ENCODE results near the gene PTPRR.

PTPRR gene

GRCh38 chr12:70936203-70936813 lies 15.8 kb upstream of the PTPRR start:
- no peaks in the 10 kb centered on the region for H3K9me3 ChIP-seq (replicated peaks; ENCODE audit: low read length)
- no peak overlapping the region for H3K9ac ChIP-seq (ENCODE audit: low read depth, low read length)
- H3K4me2 ChIP-seq (ENCODE audit: low read length), result no peak overlapping the region
- no peaks in the 10 kb centered on the region for H3K27me3 ChIP-seq (ENCODE audit: control insufficient read depth, insufficient read depth, low read length)
- H3K4me3 ChIP-seq (ENCODE audit: low read length), result no peak overlapping the region
- H3K36me3 ChIP-seq (ENCODE audit: insufficient read depth, low read length), result no peaks in the 10 kb centered on the region
- H3K4me1 ChIP-seq (ENCODE audit: control insufficient read depth, insufficient read depth, low read length), result no peaks in the 10 kb centered on the region

GRCh38 chr12:70933133-70933532 lies 12.6 kb upstream of the PTPRR start:
- no peak overlapping the region for H3K4me2 ChIP-seq (ENCODE audit: low read length)
- H3K27me3 ChIP-seq (ENCODE audit: control insufficient read depth, insufficient read depth, low read length), result no peaks in the 10 kb centered on the region
- no peaks in the 10 kb centered on the region for H3K9me3 ChIP-seq (replicated peaks; ENCODE audit: low read length)
- H3K9ac ChIP-seq (ENCODE audit: low read depth, low read length), result no peak overlapping the region
- no peak overlapping the region for H3K4me3 ChIP-seq (ENCODE audit: low read length)
- H3K36me3 ChIP-seq (ENCODE audit: insufficient read depth, low read length), result no peaks in the 10 kb centered on the region
- H3K4me1 ChIP-seq (ENCODE audit: control insufficient read depth, insufficient read depth, low read length), result no peaks in the 10 kb centered on the region

- H3K4me2 ChIP-seq (ENCODE audit: low read length), result no peak overlapping the region
- no peak overlapping the region for H3K9ac ChIP-seq (ENCODE audit: low read depth, low read length)
- no peaks in the 10 kb centered on the region for H3K9me3 ChIP-seq (replicated peaks; ENCODE audit: low read length)
- no peak overlapping the region for H3K4me3 ChIP-seq (ENCODE audit: low read length)
- no peaks in the 10 kb centered on the region for H3K4me1 ChIP-seq (ENCODE audit: control insufficient read depth, insufficient read depth, low read length)
- H3K27me3 ChIP-seq (ENCODE audit: control insufficient read depth, insufficient read depth, low read length), result no peaks in the 10 kb centered on the region
- no peaks in the 10 kb centered on the region for H3K36me3 ChIP-seq (ENCODE audit: insufficient read depth, low read length)
Observed at GRCh38 chr12:70929029-70929428, 8.5 kb upstream of the PTPRR start.

GRCh38 chr12:70928071-70928470 lies 7.5 kb upstream of the PTPRR start:
- Histone ChIP-seq H3K27me3 (ENCODE audit: control insufficient read depth, insufficient read depth, low read length) (no peaks in the 10 kb centered on the region), H3K4me3 (ENCODE audit: low read length) (no peak overlapping the region), H3K4me1 (ENCODE audit: control insufficient read depth, insufficient read depth, low read length) (no peaks in the 10 kb centered on the region), H3K36me3 (ENCODE audit: insufficient read depth, low read length) (no peaks in the 10 kb centered on the region), H3K9ac (ENCODE audit: low read depth, low read length) (no peak overlapping the region), H3K4me2 (ENCODE audit: low read length) (no peak overlapping the region), H3K9me3 (replicated peaks; ENCODE audit: low read length) (no peaks in the 10 kb centered on the region)

- Histone ChIP-seq H3K9ac (ENCODE audit: low read depth, low read length) (no peak overlapping the region), H3K4me1 (ENCODE audit: control insufficient read depth, insufficient read depth, low read length) (no peaks in the 10 kb centered on the region)
Observed at GRCh38 chr12:70927356-70927755, 6.8 kb upstream of the PTPRR start.

GRCh38 chr12:70925539-70925938 lies 5.0 kb upstream of the PTPRR start:
- Histone ChIP-seq H3K27me3 (ENCODE audit: control insufficient read depth, insufficient read depth, low read length) (peaks cover 14% of the 10 kb centered on the region), H3K4me1 (ENCODE audit: control insufficient read depth, insufficient read depth, low read length) (no peaks in the 10 kb centered on the region), H3K9me3 (replicated peaks; ENCODE audit: low read length) (no peaks in the 10 kb centered on the region), H3K4me2 (ENCODE audit: low read length) (no peak overlapping the region), H3K4me3 (ENCODE audit: low read length) (no peak overlapping the region), H3K9ac (ENCODE audit: low read depth, low read length) (no peak overlapping the region), H3K36me3 (ENCODE audit: insufficient read depth, low read length) (no peaks in the 10 kb centered on the region)

More at GRCh38 chr12:70927356-70927755, 6.8 kb upstream of the PTPRR start:
- Histone ChIP-seq H3K27me3 (ENCODE audit: control insufficient read depth, insufficient read depth, low read length) (no peaks in the 10 kb centered on the region), H3K9me3 (replicated peaks; ENCODE audit: low read length) (no peaks in the 10 kb centered on the region), H3K4me3 (ENCODE audit: low read length) (no peak overlapping the region), H3K36me3 (ENCODE audit: insufficient read depth, low read length) (no peaks in the 10 kb centered on the region), H3K4me2 (ENCODE audit: low read length) (no peak overlapping the region)

- no peaks in the 10 kb centered on the region for H3K9me3 ChIP-seq (replicated peaks; ENCODE audit: low read length)
- no peaks in the 10 kb centered on the region for H3K4me1 ChIP-seq (ENCODE audit: control insufficient read depth, insufficient read depth, low read length)
- H3K36me3 ChIP-seq (ENCODE audit: insufficient read depth, low read length), result no peaks in the 10 kb centered on the region
- peak overlapping the region; percentile 57 for H3K4me2 ChIP-seq (ENCODE audit: low read length)
- H3K4me3 ChIP-seq (ENCODE audit: low read length), result no peak overlapping the region
- H3K9ac ChIP-seq (ENCODE audit: low read depth, low read length), result no peak overlapping the region
- H3K27me3 ChIP-seq (ENCODE audit: control insufficient read depth, insufficient read depth, low read length), result peaks cover 41% of the 10 kb centered on the region
Observed at GRCh38 chr12:70920891-70921290, 353 bp upstream of the PTPRR start.

GRCh38 chr12:70919597-70920035 lies 922 bp downstream of the PTPRR start:
- Histone ChIP-seq H3K4me1 (ENCODE audit: control insufficient read depth, insufficient read depth, low read length) (no peaks in the 10 kb centered on the region), H3K4me3 (ENCODE audit: low read length) (no peak overlapping the region), H3K36me3 (ENCODE audit: insufficient read depth, low read length) (no peaks in the 10 kb centered on the region), H3K4me2 (ENCODE audit: low read length) (no peak overlapping the region), H3K9me3 (replicated peaks; ENCODE audit: low read length) (no peaks in the 10 kb centered on the region), H3K9ac (ENCODE audit: low read depth, low read length) (no peak overlapping the region), H3K27me3 (ENCODE audit: control insufficient read depth, insufficient read depth, low read length) (peaks cover 41% of the 10 kb centered on the region)

- Histone ChIP-seq H3K4me2 (ENCODE audit: low read length) (no peak overlapping the region), H3K9me3 (replicated peaks; ENCODE audit: low read length) (no peaks in the 10 kb centered on the region), H3K36me3 (ENCODE audit: insufficient read depth, low read length) (no peaks in the 10 kb centered on the region), H3K9ac (ENCODE audit: low read depth, low read length) (no peak overlapping the region), H3K27me3 (ENCODE audit: control insufficient read depth, insufficient read depth, low read length) (peaks cover 41% of the 10 kb centered on the region), H3K4me1 (ENCODE audit: control insufficient read depth, insufficient read depth, low read length) (no peaks in the 10 kb centered on the region), H3K4me3 (ENCODE audit: low read length) (no peak overlapping the region)
Observed at GRCh38 chr12:70919176-70919575, 1.4 kb downstream of the PTPRR start.

GRCh38 chr12:70918321-70918720 lies 2.2 kb downstream of the PTPRR start:
- no peaks in the 10 kb centered on the region for H3K9me3 ChIP-seq (replicated peaks; ENCODE audit: low read length)
- peaks cover 41% of the 10 kb centered on the region for H3K27me3 ChIP-seq (ENCODE audit: control insufficient read depth, insufficient read depth, low read length)
- no peak overlapping the region for H3K4me2 ChIP-seq (ENCODE audit: low read length)
- H3K36me3 ChIP-seq (ENCODE audit: insufficient read depth, low read length), result no peaks in the 10 kb centered on the region
- no peaks in the 10 kb centered on the region for H3K4me1 ChIP-seq (ENCODE audit: control insufficient read depth, insufficient read depth, low read length)
- no peak overlapping the region for H3K9ac ChIP-seq (ENCODE audit: low read depth, low read length)
- H3K4me3 ChIP-seq (ENCODE audit: low read length), result no peak overlapping the region

- peaks cover 5% of the 10 kb centered on the region for H3K27me3 ChIP-seq (ENCODE audit: control insufficient read depth, insufficient read depth, low read length)
- no peak overlapping the region for H3K9ac ChIP-seq (ENCODE audit: low read depth, low read length)
- H3K9me3 ChIP-seq (replicated peaks; ENCODE audit: low read length), result no peaks in the 10 kb centered on the region
- H3K4me1 ChIP-seq (ENCODE audit: control insufficient read depth, insufficient read depth, low read length), result no peaks in the 10 kb centered on the region
- H3K4me2 ChIP-seq (ENCODE audit: low read length), result no peak overlapping the region
- no peaks in the 10 kb centered on the region for H3K36me3 ChIP-seq (ENCODE audit: insufficient read depth, low read length)
- no peak overlapping the region for H3K4me3 ChIP-seq (ENCODE audit: low read length)
Observed at GRCh38 chr12:70910666-70911065, 9.9 kb downstream of the PTPRR start.

GRCh38 chr12:70908978-70909377 lies 11.6 kb downstream of the PTPRR start:
- no peak overlapping the region for H3K4me3 ChIP-seq (ENCODE audit: low read length)
- no peak overlapping the region for H3K9ac ChIP-seq (ENCODE audit: low read depth, low read length)
- no peak overlapping the region for H3K4me2 ChIP-seq (ENCODE audit: low read length)
- no peaks in the 10 kb centered on the region for H3K9me3 ChIP-seq (replicated peaks; ENCODE audit: low read length)
- H3K4me1 ChIP-seq (ENCODE audit: control insufficient read depth, insufficient read depth, low read length), result no peaks in the 10 kb centered on the region
- no peaks in the 10 kb centered on the region for H3K36me3 ChIP-seq (ENCODE audit: insufficient read depth, low read length)
- peaks cover 5% of the 10 kb centered on the region for H3K27me3 ChIP-seq (ENCODE audit: control insufficient read depth, insufficient read depth, low read length)

Measured in skeletal muscle satellite cell (primary cell).